ENCODE data around the gene RGP1. TPM values are rescaled to one million over a fixed set of nuclear protein-coding genes. Genes with fewer than 3 reads are reported as not detected.
A peak's percentile ranks its signal among the peaks of the same experiment; 100 is the strongest.

The RGP1 gene
- total RNA-seq, 2 experiments from 2014 or later = 13.5 to 27.1 TPM

DNA sequence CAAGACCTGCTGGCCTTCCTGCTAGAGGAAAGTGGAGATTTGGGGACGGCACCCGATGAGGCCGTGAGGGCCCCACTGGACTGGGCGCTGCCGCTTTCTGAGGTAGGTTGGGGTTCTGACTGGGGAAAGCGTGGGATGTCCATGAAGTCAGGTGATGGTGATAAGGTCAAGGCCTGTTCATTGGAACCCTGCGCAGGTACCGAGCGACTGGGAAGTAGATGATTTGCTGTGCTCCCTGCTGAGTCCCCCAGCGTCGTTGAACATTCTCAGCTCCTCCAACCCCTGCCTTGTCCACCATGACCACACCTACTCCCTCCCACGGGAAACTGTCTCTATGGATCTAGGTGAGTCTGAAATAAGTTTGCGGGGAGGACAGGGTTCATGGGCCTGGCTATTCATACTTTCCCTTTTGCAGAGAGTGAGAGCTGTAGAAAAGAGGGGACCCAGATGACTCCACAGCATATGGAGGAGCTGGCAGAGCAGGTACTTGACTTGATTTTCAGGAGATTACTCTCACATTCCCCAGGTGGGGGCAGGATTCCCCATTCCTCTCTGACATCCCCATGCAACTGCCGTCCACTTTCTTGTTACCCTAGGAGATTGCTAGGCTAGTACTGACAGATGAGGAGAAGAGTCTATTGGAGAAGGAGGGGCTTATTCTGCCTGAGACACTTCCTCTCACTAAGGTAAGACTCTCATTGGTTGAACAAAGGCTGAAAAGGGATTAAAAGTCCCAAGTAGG lies 16.1 kb upstream of the RGP1 start:
- Histone ChIP-seq H3K4me2 (ENCODE audit: low read length) (peak overlapping the region; percentile 93), H3K9me2 (ENCODE audit: insufficient read depth, low read length) (no peaks in the 10 kb centered on the region), H3K36me3 (ENCODE audit: insufficient read depth, low read length) (peaks cover 33% of the 10 kb centered on the region; the same call in 1 of the 2 replicates), H3K9me3 (ENCODE audit: low read length) (no peaks in the 10 kb centered on the region), H3K79me2 (ENCODE audit: insufficient read depth, low read depth, low read length) (peaks cover 38% of the 10 kb centered on the region), H4K20me1 (ENCODE audit: insufficient read depth, low read length) (peaks cover 11% of the 10 kb centered on the region; the same call in 1 of the 2 replicates), H3K27ac (ENCODE audit: low read depth, low read length, poor library complexity, severe bottlenecking) (peak overlapping the region; percentile 77), H3K4me1 (ENCODE audit: insufficient read depth, low read length, poor library complexity, severe bottlenecking) (peaks cover 49% of the 10 kb centered on the region), H3K4me3 (ENCODE audit: low read depth, low read length, poor library complexity, severe bottlenecking) (peak overlapping the region; percentile 89), H2AFZ (ENCODE audit: low read length) (peak overlapping the region; percentile 81)
- TSS peak; percentile 90 for BruUV-seq (replicated peaks)
- intact Hi-C loops (cut with micrococcal nuclease; ENCODE audit: unreplicated experiment) = loop anchor here (1.0 to 10.0 kb wide), 6 partner anchors 24 to 658 kb away; partner anchors contain the start of genes FANCG, SPAG8 and VCP
- POLR2A ChIA-PET = interaction anchor here (0.6 to 3.9 kb wide), 12 partner anchors 10 to 647 kb away, joined by 3 to 38 read pairs (median 4); partner anchors contain the start of genes CCDC107, GBA2, RGP1 and RMRP
- peak; percentile 47 for DNase-seq (ENCODE audit: low spot score)
- TF ChIP-seq EZH2phosphoT487 (IDR thresholded peaks at IDR 0.05; ENCODE audit: borderline replicate concordance, low read depth, low read length) = no peak
- TF ChIP-seq, protein P1, sequence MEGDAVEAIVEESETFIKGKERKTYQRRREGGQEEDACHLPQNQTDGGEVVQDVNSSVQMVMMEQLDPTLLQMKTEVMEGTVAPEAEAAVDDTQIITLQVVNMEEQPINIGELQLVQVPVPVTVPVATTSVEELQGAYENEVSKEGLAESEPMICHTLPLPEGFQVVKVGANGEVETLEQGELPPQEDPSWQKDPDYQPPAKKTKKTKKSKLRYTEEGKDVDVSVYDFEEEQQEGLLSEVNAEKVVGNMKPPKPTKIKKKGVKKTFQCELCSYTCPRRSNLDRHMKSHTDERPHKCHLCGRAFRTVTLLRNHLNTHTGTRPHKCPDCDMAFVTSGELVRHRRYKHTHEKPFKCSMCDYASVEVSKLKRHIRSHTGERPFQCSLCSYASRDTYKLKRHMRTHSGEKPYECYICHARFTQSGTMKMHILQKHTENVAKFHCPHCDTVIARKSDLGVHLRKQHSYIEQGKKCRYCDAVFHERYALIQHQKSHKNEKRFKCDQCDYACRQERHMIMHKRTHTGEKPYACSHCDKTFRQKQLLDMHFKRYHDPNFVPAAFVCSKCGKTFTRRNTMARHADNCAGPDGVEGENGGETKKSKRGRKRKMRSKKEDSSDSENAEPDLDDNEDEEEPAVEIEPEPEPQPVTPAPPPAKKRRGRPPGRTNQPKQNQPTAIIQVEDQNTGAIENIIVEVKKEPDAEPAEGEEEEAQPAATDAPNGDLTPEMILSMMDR (conservative IDR thresholded peaks at IDR 0.05; ENCODE audit: low read length) = peak; percentile 56
- CTCF ChIA-PET (ENCODE audit: unreplicated experiment) = interaction anchor here (1.2 to 2.1 kb wide), 3 partner anchors 14 to 129 kb away, joined by 3 to 8 read pairs (median 3); no protein-coding TSS in a partner anchor

DNA sequence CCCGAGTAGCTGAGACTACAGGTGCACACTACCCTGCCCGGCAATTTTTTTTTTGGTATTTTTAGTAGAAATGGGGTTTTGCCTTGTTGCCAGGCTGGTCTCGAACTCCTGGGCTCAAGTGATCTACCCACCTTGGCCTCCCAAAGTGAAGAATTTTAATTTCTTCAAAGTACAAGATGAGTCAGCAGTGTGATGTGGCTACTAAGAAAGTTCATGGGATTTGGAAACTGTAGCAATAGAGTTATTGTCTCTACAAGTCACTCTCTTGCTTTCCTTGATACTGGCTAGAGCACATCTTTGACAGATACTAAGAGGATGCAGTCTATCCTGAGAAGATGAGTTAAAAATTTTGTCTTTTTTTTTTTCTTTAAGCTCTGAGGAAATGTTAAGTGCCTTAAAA lies 15.0 kb upstream of the RGP1 start:
- Histone ChIP-seq H3K9me3 (ENCODE audit: low read length) (no peaks in the 10 kb centered on the region), H3K4me2 (ENCODE audit: low read length) (peak overlapping the region; percentile 93), H3K36me3 (ENCODE audit: insufficient read depth, low read length) (peaks cover 43% of the 10 kb centered on the region; the same call in 1 of the 2 replicates), H2AFZ (ENCODE audit: low read length) (no peak overlapping the region), H3K4me3 (ENCODE audit: low read depth, low read length, poor library complexity, severe bottlenecking) (no peak overlapping the region), H3K79me2 (ENCODE audit: insufficient read depth, low read depth, low read length) (peaks cover 27% of the 10 kb centered on the region), H3K4me1 (ENCODE audit: insufficient read depth, low read length, poor library complexity, severe bottlenecking) (peaks cover 38% of the 10 kb centered on the region), H3K27ac (ENCODE audit: low read depth, low read length, poor library complexity, severe bottlenecking) (no peak overlapping the region), H3K9me2 (ENCODE audit: insufficient read depth, low read length) (no peaks in the 10 kb centered on the region), H4K20me1 (ENCODE audit: insufficient read depth, low read length) (peaks cover 9% of the 10 kb centered on the region; the same call in 1 of the 2 replicates)
- no peak for DNase-seq (ENCODE audit: low spot score)
- ChIA-PET POLR2A (interaction anchor here (0.6 to 1.2 kb wide), 2 partner anchors 11 to 14 kb away, joined by 3 read pairs; no protein-coding TSS in a partner anchor), CTCF (ENCODE audit: unreplicated experiment) (interaction anchor here (0.6 kb wide), 1 partner anchor 37 kb away, joined by 3 read pairs; no protein-coding TSS in a partner anchor)
- intact Hi-C loops (cut with micrococcal nuclease; ENCODE audit: unreplicated experiment) = loop anchor here (10.0 kb wide), 1 partner anchor 659 kb away; the partner anchor contains the start of genes FANCG and VCP
- no TSS peak for BruUV-seq (replicated peaks)
- no peak for TF ChIP-seq EZH2phosphoT487 (IDR thresholded peaks at IDR 0.05; ENCODE audit: borderline replicate concordance, low read depth, low read length)
- TF ChIP-seq, protein P1 (conservative IDR thresholded peaks at IDR 0.05; ENCODE audit: low read length) = no peak
